Vagina (tissue), 2 donors: ENCODE results near the gene GPR82.

Source experiments
- CTCF ChIP-seq, 3 experiments: fragments of 450-650 bp in 2 of 3; fragments of 200-600 bp in 1 of 3; sonication (generic) in 1 of 3; IDR thresholded peaks; one replicate each; pipeline ENCODE4 v1.5.1; 2017 to 2019; ENCODE audit warnings: antibody characterized with exemption in 3 of 3, mild to moderate bottlenecking in 2 of 3, moderate library complexity in 2 of 3
- POLR2A ChIP-seq, 2 donors: fragments of 450-650 bp; IDR thresholded peaks; one replicate each; pipeline ENCODE4 v1.6.1; 2017; ENCODE audit warnings: antibody characterized with exemption in 2 of 2, mild to moderate bottlenecking in 2 of 2, moderate library complexity in 2 of 2
- POLR2AphosphoS5 ChIP-seq, 2 donors: sonication (generic); formaldehyde crosslinking; IDR thresholded peaks; one replicate each; pipeline ENCODE4 v1.9.0; 2017; ENCODE audit warnings: antibody characterized with exemption in 2 of 2, mild to moderate bottlenecking in 2 of 2, low read depth in 1 of 2; ENCODE audit not compliant: insufficient read depth in 1 of 2

DNA sequence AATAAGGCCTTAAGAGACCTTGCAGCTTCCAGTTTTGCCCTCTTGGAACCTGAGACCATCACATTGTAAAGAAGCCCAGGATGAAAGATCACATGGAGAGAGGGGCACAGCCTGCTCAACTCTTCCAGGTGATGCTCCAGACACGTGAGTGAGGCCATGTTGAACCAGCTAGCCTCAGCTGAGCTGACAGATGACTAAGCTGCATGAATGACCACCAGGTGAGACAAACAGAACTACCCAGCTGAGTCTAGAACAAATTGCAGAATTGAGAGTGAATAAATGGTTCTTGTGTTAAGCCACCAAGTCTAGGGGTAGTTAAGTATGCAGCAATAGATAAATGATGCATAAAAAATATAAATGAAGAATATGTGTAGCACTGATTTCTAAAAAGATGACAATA is 16.8 kb upstream of the GPR82 start:
- TF ChIP-seq CTCF (IDR thresholded peaks at IDR 0.05) (no peak), POLR2A (IDR thresholded peaks at IDR 0.05) (no peak), POLR2AphosphoS5 (IDR thresholded peaks at IDR 0.05; ENCODE audit: insufficient read depth in 1 of 2, low read depth in 1 of 2) (no peak)
